Left forelimb (tissue), 1 donor: ENCODE results near the gene CTDP1.

Experiments
- DNase-seq: peaks from one replicate; pipeline ENCODE4 v3.0.0-alpha.2; 2018; ENCODE audit warnings: low spot score

The CTDP1 gene

DNA sequence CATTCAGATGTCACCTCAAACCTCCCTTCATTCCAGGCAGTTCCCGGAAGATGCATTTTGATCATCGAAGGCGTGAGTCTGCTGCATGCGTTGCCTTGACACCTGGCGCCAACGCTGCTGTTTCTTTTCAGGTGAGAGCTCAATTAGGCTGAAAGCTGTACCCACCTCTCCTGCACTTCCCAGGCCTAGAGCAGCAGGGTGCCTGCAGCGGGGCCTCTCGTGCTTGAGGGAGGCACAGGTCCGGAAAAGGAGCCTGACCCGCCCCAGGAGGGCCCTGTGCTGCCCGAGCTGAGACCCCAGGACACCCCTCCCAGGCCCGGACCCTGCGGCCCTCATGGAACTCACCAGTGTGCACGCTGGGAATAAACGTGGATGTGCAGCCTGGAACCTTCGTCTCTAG, 86.7 kb downstream of the CTDP1 start:
- DNase-seq, result no peak

DNA sequence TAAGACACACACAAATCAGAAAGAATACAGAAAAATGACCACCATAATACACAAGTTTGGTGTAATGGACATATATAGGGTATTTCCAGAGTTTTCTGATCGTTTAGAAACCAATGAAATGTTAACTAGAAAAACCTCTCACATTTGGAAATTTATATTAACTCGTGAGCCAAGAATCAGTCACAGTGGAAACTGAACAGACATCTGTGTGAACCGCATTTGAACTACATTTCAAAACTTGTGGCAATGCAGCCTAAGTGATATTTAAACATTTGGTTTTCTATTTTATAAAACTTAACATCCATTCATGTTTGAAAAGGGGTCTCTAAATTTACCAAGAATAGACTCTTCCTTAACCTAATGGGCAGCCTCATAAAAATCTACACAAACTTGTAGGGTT, 89.1 kb downstream of the CTDP1 start:
- no peak for DNase-seq

DNA sequence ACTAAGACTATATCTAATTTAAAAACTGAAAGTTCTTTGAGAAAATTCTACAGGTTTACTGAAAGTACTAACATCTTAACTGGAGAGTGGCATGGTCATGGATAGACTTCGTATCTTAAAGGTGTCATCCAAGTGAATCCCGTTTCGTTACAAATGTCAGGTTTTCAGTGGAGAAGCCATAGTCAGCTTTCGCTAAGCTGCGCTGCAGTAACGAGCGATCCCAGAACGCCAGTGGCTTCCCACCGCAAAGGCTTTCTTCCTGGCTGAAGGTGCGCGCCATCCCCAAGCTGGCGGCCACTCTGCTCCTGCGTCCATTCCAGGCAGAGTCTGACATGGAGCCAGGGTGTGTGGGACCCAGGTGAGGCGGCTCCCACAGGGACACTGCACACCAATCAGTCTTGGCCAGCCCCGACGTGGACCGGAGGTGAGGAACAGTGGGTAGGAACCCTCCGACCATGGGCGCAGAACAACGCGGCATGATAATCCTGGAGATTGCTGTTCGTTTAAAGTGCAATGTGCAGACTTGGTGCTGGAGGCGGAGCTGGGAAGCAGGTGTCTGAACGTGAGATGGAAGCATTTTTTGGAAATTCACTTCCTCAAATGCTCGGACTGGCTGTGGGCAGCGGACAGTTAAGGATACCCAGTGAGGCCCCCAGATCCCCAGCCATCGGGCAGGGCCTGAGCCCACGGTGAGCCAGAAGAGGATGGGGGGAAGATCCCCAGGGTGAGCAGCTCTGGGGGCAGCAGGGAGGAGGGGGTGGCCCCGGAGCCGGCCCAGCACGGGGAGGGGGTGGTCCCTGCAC, 90.3 kb downstream of the CTDP1 start:
- DNase-seq, result no peak

DNA sequence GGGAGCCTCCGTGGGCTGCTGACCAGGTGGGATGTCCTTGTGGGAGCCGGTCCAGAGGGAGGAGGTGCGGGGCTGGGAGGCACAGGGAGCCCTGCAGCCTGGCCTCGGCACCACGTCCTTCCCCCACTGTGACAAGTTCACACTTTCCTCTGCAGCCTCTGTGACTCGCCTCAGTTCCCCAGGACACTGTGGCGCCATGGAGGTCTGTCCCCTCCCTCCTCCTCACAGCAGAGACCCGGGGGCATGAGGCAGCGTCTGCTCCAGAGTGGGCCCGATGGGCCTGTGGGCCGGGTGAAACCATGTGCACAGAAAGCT, 90.9 kb downstream of the CTDP1 start:
- DNase-seq, result no peak

DNA sequence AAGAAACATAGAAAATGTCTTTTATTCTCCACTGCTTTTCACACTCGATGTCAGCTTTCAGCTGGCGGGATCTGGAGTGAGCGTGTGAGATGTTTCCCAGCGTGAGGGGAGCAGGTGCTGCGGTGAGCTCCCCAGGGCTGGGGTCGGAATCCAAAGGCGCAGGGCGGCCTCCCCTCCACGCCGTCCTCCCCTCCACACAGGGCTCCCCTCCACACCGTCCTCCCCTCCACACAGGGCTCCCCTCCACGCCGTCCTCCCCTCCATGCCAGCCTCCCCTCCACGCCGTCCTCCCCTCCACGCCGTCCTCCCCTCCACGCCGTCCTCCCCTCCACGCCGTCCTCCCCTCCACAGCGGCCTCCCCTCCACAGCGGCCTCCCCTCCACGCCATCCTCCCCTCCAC, 91.2 kb downstream of the CTDP1 start:
- DNase-seq, result no peak

DNA sequence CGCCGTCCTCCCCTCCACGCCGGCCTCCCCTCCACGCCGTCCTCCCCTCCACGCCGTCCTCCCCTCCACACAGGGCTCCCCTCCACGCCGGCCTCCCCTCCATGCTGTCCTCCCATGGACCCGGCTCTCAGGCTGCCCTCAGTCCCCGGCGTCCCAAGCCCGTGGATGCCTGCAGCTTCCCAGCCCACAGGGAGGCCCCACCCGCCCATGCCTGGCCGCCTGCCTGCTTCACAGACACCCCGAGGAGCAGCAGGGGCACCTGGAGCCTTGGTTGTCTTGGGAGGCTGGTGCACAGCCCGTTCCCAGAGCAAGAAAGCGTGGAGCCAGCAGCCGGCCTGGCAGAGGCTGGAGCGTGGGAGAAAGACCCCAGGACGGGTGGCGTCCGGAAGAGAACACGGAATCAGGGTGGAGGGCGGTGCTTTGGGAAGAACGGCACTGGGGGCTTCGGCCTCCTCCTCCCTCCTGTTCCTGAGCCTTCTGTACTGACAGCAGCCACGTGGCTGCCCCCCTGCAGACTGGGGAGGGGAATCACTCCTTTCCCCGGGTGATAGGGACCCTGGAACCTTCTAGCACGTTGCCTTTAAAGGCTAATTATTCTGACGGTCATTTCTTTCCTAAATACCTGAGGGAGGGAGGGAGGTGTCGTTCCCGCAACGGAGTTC, 92.0 kb downstream of the CTDP1 start:
- DNase-seq, result no peak

DNA sequence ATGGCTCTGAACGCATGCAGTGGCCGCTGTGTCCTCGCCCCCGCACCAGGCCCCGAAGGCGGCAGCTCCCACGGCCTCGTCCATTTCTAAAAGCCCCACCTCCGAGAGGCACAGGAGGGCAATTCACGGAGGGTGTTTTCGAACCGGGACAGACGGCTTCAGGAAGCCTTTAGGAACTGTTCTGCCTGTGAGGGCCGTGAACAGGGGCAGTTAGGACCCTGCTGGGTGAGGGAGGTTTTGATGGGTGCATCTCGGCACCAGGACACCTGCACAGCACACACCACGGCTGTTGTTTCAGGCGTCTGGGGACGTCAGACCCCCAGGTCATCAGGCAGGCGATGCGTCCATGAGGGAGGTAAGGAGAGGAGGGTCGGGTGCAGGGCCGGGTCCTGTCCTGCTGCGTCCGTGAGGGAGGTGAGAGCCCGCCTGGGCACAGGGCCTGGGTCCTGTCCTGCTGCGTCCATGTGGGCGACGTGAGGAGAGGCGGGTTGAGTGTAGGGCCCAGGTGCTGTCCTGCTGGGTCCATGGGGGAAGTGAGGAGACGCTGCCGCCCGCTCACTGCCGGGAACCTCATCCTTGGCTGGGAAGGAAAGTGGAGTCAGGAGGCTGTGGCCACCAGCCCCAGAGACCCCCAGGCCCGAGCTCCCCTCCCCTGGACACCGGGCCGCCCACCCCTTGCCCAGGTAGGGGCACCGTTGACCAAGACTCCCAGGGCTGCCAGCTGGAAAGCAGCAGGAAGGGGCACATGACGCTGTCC, 92.7 kb downstream of the CTDP1 start:
- no peak for DNase-seq

DNA sequence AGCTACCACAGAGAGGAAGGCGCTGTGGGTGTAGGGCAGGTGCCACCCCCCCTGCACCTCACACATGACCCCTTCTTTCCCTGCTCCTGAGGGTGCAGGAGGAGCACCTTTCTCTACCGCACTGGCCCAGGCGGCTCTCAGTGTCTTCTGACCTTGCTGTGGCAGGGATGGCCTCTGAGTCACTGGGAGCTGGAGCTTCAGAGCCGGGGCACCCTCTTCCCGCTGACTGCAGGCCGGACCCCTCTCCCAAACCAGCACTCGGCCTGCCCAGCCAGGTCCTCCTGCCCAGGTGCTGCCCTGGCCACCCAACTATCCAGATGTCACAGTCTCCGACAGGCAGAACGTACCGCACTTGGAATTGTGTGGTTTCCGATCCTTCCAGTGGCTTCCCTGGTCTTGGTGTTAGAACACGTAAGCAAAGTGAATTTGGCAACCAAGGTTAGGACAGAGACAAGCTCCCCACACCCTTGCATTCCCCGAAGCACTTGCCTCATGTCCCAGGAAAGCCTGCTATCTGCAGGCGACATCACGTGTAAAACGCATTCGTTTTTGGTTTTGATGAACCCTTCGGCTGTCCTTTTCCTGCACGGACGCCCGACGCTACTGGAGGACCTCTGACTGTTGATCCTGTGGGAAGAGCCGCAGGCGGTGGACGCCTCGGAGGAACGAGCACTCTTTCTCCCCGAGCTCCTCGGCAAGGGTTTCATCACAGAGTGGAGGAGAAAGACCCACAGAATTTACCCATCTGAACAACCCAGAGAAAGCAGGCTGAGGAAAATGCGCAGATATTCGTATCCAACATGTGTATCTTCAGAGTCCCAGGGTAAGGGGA, 93.5 kb downstream of the CTDP1 start:
- no peak for DNase-seq

DNA sequence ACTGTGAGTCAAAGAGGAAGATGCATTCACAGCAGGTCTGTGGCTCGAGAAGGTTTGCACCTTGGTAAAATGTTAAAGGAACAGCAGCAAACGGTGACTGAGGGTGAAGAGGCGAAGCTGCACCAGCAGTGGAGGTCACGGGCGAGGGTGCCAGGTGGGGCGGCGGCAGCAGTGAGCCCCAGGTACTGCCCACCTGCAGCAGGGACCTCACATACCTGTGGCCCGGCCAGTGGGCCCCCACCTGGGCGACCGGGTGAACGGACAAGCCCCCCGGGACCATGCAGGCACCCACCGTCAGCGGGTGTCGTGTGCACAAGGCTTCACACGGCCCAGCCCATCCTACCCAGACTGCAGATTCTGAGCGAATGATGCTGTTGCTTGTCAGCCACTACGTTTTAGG, 94.5 kb downstream of the CTDP1 start:
- DNase-seq, result no peak

DNA sequence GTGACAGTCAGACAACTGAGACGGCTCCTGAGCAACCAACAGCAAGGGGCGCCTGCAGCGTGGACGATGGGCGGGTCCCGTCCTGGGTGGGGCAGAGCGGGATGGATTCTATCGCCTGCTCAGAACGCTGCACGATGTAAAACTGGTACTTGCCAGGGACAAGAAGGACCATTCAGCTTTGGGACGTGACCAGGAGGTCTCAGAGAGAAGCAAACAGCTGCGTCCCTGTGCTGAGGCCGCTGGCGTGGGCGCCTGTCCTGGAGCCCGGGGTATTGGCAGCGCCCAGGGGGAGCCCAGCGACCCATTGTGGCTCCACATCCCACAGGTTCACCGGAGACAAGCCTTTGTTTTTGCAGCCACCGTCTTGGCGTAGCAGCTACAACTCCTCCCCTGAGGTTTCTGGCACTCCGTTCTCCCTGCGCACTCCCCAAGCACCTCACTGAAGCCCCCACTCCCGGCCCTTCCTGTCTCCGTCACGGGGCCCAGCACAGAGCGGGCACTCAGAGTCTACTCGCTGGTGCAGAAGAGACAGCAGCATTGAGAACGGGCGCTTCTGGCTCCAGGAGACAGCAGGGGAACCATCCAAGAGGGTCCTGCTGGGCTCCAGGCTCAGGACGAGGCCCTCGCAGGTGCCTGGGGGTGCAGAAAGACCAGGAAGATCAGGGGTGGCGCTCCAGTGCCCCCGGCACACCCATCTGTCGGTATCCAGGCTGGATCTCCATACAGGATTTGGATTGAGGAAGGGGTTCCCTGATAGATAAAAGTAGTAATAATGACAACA, 96.0 kb downstream of the CTDP1 start:
- DNase-seq, result no peak

DNA sequence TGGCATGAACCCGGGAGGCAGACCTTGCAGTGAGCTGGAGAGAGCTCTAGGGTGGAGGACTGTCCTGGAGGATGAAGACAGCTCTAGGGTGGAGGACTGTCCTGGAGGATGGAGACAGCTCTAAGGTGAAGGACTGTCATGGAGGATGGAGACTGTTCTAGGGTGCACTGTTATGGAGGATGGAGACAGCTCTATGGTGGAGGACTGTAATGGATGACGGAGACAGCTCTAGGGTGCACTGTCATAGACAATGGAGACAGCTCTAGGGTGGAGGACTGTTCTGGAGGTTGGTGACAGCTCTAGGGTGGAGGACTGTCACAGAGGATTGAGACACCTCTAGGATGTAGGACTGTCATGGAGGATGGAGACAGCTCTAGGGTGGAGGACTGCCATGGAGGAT, 97.1 kb downstream of the CTDP1 start:
- DNase-seq, result no peak

DNA sequence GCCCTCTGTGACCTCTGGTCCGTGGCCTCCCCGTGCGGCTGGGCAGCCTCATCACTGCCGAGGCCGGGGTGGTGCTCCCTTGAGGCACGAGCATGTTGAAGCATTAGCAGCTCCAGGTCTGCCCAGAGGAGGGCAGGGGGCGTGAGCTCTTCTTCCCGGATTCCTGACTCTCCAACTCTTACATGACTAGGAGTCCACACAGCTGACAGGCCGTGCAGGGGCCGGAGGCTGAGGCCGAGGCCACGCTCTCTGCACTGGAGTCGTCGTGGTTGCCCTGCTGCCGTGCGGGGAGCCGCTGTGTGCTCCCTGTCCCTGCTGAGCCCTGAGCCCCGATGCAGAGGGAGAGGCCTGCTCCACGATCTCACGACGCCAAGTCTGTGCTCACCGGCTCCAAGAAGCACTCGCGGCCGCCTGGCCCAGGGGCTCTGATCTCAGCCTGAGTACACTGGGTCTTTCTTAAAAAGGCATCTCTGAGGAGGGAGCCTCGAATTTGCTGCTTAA, 98.7 kb downstream of the CTDP1 start:
- DNase-seq, result no peak

DNA sequence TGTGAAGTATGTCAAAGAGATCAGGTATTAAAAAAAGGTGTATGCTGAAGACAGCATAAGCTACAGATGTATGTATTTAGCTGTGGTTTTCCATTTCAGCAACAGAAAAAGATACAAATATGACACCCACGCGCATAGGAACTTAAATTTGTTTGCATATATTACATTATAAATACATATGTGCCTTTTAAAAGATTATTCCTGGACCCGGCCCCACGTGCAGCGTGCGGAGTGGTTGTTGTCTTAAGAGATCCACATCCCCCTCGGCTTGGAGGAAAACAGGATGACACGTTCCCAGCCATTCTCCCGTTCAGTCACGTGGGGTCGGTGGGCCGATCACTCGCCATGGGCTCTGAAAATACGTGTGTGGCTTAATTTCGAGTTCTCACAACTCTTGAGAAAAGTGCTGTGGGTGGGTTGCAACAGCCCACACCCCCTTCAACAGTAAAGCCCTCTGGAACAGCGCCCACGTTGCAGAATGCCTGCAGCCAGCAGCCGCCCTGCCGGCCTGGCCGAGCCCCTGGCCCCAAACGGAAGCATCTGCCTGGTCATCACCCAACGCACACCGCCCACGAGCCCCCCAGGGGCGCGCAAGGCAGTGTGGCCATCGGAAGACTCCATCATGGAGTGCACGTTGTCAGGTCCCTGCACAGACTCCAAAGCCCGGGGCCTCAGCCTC, 99.6 kb downstream of the CTDP1 start:
- no peak for DNase-seq

DNA sequence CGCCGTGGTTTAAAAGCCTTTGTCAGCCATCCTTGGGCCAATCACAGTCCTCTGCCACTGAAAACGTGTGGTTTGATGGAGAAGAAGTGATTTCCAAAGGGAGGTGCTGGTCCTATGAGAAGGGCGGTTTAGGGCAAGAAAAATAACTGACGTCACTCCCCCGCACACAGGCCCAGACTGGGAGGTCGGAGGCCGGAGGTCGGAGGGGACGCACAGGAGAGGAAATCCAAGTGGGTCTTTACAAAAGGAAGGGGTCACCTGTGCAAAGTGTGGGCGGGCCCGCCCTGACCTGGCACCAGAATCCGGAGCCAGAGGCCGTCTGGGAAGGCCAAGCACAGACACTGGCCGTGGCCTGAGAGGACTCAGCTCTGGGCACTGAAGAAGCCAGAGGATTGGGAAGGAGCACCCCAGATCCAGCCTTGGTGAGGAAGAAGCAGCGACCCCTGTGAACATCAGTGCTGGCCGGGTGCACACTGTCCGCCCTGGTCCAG, 100.1 kb downstream of the CTDP1 start:
- no peak for DNase-seq

DNA sequence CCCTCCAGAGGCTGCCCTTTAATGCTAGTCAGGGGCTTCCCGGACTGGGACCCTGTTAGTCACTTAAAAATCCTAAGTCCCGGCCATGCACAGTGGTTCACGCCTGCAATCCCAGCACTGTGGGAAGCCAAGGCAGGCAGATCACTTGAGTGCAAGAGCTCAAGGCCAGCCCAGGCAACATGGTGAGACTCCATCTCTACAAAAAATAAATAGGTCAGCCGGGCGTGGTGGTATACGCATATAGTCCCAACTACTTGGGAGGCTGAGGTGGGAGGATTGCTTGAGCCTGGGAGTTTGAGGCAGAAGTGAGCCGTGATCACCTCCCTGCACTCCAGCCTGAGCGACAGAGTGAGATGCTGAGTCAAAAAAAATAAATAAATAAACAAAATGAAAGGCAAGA, 100.9 kb downstream of the CTDP1 start:
- no peak for DNase-seq

DNA sequence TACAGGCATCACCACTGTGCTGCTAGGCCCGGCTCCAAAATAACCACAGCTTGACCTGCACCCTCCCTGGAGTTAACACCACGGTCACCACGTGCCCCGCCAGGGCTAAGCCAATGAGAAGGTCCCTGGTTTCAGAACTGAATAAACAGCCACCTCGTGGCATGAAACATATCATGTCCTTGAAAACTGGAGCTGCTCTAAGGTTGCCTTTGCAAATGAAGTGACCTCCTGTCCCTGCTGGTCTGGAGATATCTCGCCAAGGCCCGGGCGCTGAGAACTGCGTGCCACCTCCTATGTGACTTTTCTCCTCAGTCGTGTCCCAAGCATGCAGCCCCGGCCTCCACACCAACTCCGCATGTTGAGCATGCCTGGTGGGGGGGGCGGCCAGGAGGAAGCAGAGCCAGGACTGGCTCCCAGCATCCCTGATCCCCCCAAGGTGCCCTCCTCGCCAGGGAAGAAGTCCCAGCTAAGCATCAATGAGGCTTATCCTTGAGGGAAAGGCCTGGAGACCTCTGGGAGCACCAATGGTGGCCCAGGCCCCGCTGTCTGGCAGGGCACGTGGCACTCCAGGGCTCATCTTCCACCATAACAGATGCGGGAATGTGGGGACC, 101.8 kb downstream of the CTDP1 start:
- no peak for DNase-seq

DNA sequence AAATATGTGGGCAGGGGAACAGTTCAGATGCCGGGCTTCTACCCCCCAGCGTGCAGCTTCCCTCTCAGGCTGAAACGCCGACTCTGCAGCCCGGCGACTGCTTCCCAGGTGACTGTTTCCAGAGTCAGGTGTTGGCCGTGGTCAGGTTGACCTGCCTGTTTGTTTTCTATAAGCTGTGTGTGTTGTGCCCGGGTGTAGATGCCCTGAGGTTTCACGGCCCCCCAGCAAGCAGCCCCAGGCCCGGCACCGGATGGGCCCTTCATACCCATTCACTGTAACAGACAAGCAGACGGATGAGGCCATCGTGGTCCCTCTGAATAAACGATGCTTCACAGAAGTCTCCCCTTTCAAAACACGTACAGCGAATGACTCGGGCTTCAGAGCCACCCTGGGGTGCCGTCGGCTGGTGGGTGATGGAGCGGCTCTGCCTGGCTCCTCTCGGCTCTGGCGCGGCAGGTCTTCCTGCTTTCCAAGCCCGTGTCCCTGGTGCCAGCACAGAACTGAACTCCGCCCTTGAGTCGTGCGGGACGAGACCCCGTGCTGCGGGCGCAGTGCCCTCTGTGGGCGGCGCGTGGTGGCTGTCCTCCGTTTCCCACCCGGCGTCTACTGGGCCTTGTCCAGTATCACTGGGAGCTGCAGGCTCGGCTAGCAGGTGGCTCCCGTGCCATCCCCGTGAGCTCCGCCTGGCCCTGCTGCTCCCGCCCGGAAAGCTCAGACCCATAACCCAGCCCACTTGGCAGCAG, 103.1 kb downstream of the CTDP1 start:
- DNase-seq, result no peak

DNA sequence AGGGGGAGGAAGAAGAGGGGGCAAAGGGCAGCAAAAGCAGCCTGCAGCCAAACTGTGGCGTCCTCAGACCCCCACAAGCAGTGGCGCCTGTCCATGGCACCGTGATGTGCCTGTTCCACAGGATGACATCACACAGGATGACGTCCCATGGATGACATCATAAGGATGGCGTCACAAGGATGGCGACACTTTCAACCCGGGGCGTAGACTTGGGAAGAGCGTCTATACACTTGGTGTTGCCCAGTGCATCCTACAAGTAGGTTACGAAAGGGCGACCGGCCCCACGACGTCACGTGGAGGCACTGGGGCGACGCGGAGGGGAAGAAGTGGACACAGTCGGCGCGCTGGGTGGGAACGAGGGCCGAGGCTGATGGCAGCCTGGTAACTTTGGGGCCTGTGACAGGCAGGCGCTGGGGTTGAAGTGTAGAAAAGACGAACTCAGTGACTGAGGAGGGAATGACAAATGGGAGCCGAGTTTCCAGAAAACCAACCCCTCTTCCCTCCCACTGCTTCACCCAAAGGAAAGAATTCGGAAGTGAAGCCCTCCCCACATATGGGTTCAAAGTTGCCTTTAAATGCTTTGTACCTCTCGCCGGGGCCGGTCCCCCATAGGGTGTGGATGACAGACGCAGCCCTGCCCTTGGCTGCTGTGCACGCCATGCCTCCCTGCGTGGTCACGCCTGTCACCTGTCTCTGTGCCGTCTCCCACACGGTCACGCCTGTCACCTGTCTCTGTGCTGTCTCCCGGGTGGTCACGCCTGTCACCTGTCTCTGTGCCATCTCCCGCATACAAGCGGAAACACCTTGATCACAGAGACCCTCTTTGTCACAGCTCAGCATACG, 104.7 kb downstream of the CTDP1 start:
- no peak for DNase-seq
